T-cell (primary cell): ENCODE results near the gene HCFC1. TPM values are rescaled to one million over a fixed set of nuclear protein-coding genes. Genes with fewer than 3 reads are reported as not detected.

Experiments
- ATAC-seq, 4 experiments: fragments of 200-7000 bp in 3 of 4; fragments of 150-1000 bp in 1 of 4; cut with Tn5 transposase; replicated peaks in 1 of 4; 1 replicate in 3 of 4; 2 replicates in 1 of 4; pipeline ENCODE4 v1.10.0; 2021; ENCODE audit warnings: moderate library complexity in 3 of 4, mild to moderate bottlenecking in 2 of 4, moderate number of reproducible peaks in 1 of 4
- CTCF ChIA-PET, 2 donors: fragments of 300-600 bp; sonication (Branson Sonifier 250); formaldehyde crosslinking; loops; one replicate each; lab custom pipeline; 2022; ENCODE audit warnings: antibody characterized with exemption in 2 of 2; lab: Charles Lee
- POLR2A ChIA-PET, 2 donors: fragments of 300-600 bp; sonication (Branson Sonifier 250); formaldehyde crosslinking; loops; one replicate each; lab custom pipeline; 2022; ENCODE audit warnings: antibody characterized with exemption in 2 of 2; lab: Charles Lee
- DNase-seq, 35 experiments: peaks; one replicate each; pipeline versions ENCODE4 v3.0.0 to v3.0.0-alpha.2; 2013 to 2023
- H3K27ac ChIP-seq: one replicate; pipeline ENCODE4 v1.5.1; 2013; ENCODE audit warnings: low read length
- H3K27me3 ChIP-seq, 2 experiments: replicated peaks in 1 of 2; 1 replicate in 1 of 2; 2 replicates in 1 of 2; pipeline versions ENCODE4 v1.6.1 to v1.7.0; 2013; ENCODE audit warnings: low read length in 1 of 2, mixed read lengths in 1 of 2; ENCODE audit not compliant: control insufficient read depth in 2 of 2, insufficient read depth in 2 of 2; ENCODE audit errors: extremely low read depth in 1 of 2
- H3K36me3 ChIP-seq, 2 donors: 1 replicate in 1 of 2; 2 replicates in 1 of 2; pipeline versions ENCODE4 v1.6.1 to v1.7.0; 2013; ENCODE audit warnings: low read length in 1 of 2; ENCODE audit not compliant: control insufficient read depth in 2 of 2, insufficient read depth in 1 of 2; ENCODE audit errors: extremely low read depth in 1 of 2
- H3K4me1 ChIP-seq, 2 experiments: 1 replicate in 1 of 2; 2 replicates in 1 of 2; pipeline versions ENCODE4 v1.6.1 to v1.7.0; 2013; ENCODE audit warnings: low read length in 2 of 2, mixed read lengths in 1 of 2; ENCODE audit not compliant: insufficient read depth in 2 of 2, control insufficient read depth in 1 of 2; ENCODE audit errors: extremely low read depth in 1 of 2
- H3K4me3 ChIP-seq, 2 donors: 1 replicate in 1 of 2; 2 replicates in 1 of 2; pipeline versions ENCODE4 v1.5.1 to v1.7.0; 2013; ENCODE audit warnings: mild to moderate bottlenecking in 2 of 2, low read length in 1 of 2, moderate library complexity in 1 of 2; ENCODE audit not compliant: control insufficient read depth in 1 of 2; ENCODE audit errors: extremely low read depth in 1 of 2
- H3K9me3 ChIP-seq: 2 replicates; pipeline ENCODE4 v1.7.0; 2013
- H3K27ac Mint-ChIP-seq, 2 donors: one replicate each; pipeline ENCODE4 v1.8.0; 2020 to 2021; ENCODE audit warnings: mild to moderate bottlenecking in 2 of 2, mixed read lengths in 2 of 2
- H3K27me3 Mint-ChIP-seq, 2 donors: one replicate each; pipeline ENCODE4 v1.8.0; 2021 to 2022; ENCODE audit warnings: mixed read lengths in 2 of 2
- H3K36me3 Mint-ChIP-seq: one replicate; pipeline ENCODE4 v1.8.0; 2021; ENCODE audit warnings: mixed read lengths
- H3K4me1 Mint-ChIP-seq, 3 donors: one replicate each; pipeline ENCODE4 v1.8.0; 2020 to 2022; ENCODE audit warnings: mixed read lengths in 3 of 3, mild to moderate bottlenecking in 1 of 3
- H3K4me3 Mint-ChIP-seq, 3 donors: one replicate each; pipeline ENCODE4 v1.8.0; 2020 to 2022; ENCODE audit warnings: mild to moderate bottlenecking in 3 of 3, mixed read lengths in 3 of 3, moderate library complexity in 3 of 3
- H3K9me3 Mint-ChIP-seq, 3 donors: one replicate each; pipeline ENCODE4 v1.8.0; 2020 to 2022; ENCODE audit warnings: mixed read lengths in 3 of 3
- WGBS: methylation state at CpG from one replicate; pipeline ENCODE4 v1.1.5; 2013; ENCODE audit warnings: missing lambda C conversion rate; ENCODE audit not compliant: insufficient coverage; 5-methylcytosine and 5-hydroxymethylcytosine counted together
- total RNA-seq, 35 experiments: library from RNA in 6 of 35; stranded (reverse) in 6 of 35; fragments of 120-200 nt in 1 of 35; gene quantifications; one replicate each; pipeline versions ENCODE4 v1.2.1 to v1.2.4 and lab custom pipeline; 2013 to 2026

The HCFC1 gene
- total RNA-seq, 5 donors from 2014 or later (not counting 1 experiment from before 2014, with no cell fraction given): 67.1 to 73.4 (median 69.2) TPM

- H3K36me3 ChIP-seq: peaks cover 4 to 20% of the 10 kb centered on the region in 2 donors
- 100% methylated on average over 1 of the region's 4 CpGs for WGBS
- H3K4me3 Mint-ChIP-seq: no peak overlapping the region
Observed at GRCh38 chrX:154008521-154008920, 36.9 kb upstream of the HCFC1 start.

GRCh38 chrX:154006947-154007346 is 35.3 kb upstream of the HCFC1 start:
- H3K36me3 Mint-ChIP-seq: peaks cover 5% of the 10 kb centered on the region
- H3K27ac ChIP-seq: no peak overlapping the region
- H3K27ac Mint-ChIP-seq: no peak overlapping the region
- peaks cover 2 to 9% of the 10 kb centered on the region in 2 donors for H3K36me3 ChIP-seq
- no peak overlapping the region for H3K4me3 ChIP-seq
- H3K27me3 Mint-ChIP-seq: peaks cover 0 to 11% of the 10 kb centered on the region in 2 donors
- DNase-seq: no peak
- no peak overlapping the region for H3K4me3 Mint-ChIP-seq
- no peaks in the 10 kb centered on the region for H3K9me3 Mint-ChIP-seq
- H3K27me3 ChIP-seq: no peaks in the 10 kb centered on the region
- ChIA-PET POLR2A (no interaction called here), CTCF (no interaction called here)
- H3K4me1 Mint-ChIP-seq: peaks cover 6 to 18% (median 8%) of the 10 kb centered on the region in 3 donors
- no peak for ATAC-seq
- H3K9me3 ChIP-seq: no peaks in the 10 kb centered on the region
- WGBS: 95% methylated on average over 15 of the region's 20 CpGs
- peaks cover 0 to 10% of the 10 kb centered on the region in 2 experiments for H3K4me1 ChIP-seq

More at GRCh38 chrX:154008521-154008920, 36.9 kb upstream of the HCFC1 start:
- ChIA-PET CTCF (interaction anchor here in 1 of 2 donors (0.7 kb wide), 2 partner anchors 57 to 61 kb away, joined by 3 to 5 read pairs; no protein-coding TSS in a partner anchor), POLR2A (no interaction called here)
- H3K9me3 Mint-ChIP-seq: no peaks in the 10 kb centered on the region
- peaks cover 5% of the 10 kb centered on the region for H3K36me3 Mint-ChIP-seq
- no peak for DNase-seq
- H3K4me1 Mint-ChIP-seq: peaks cover 0 to 9% (median 1%) of the 10 kb centered on the region in 3 donors
- no peak overlapping the region for H3K27ac Mint-ChIP-seq
- peaks cover 0 to 11% of the 10 kb centered on the region in 2 donors for H3K27me3 Mint-ChIP-seq
- peaks cover 0 to 4% of the 10 kb centered on the region in 2 experiments for H3K4me1 ChIP-seq
- H3K27ac ChIP-seq: no peak overlapping the region
- no peak for ATAC-seq
- H3K4me3 ChIP-seq: no peak overlapping the region
- no peaks in the 10 kb centered on the region for H3K9me3 ChIP-seq
- H3K27me3 ChIP-seq: no peaks in the 10 kb centered on the region

GRCh38 chrX:154004315-154004714 is 32.7 kb upstream of the HCFC1 start:
- no peak overlapping the region for H3K4me3 ChIP-seq
- H3K9me3 Mint-ChIP-seq: no peaks in the 10 kb centered on the region
- H3K4me1 ChIP-seq: peaks cover 0 to 16% of the 10 kb centered on the region in 2 experiments
- H3K4me1 Mint-ChIP-seq: peaks cover 8 to 22% (median 10%) of the 10 kb centered on the region in 3 donors
- no peak overlapping the region for H3K27ac ChIP-seq
- no peaks in the 10 kb centered on the region for H3K27me3 ChIP-seq
- no peak overlapping the region for H3K4me3 Mint-ChIP-seq
- ChIA-PET POLR2A (interaction anchor here in 1 of 2 donors (0.6 kb wide), 1 partner anchor 536 kb away, joined by 11 read pairs; no protein-coding TSS in a partner anchor), CTCF (no interaction called here)
- no peaks in the 10 kb centered on the region for H3K36me3 ChIP-seq
- DNase-seq: no peak
- peaks cover 0 to 14% of the 10 kb centered on the region in 2 donors for H3K27me3 Mint-ChIP-seq
- ATAC-seq: no peak
- H3K9me3 ChIP-seq: no peaks in the 10 kb centered on the region
- peaks cover 5% of the 10 kb centered on the region for H3K36me3 Mint-ChIP-seq
- WGBS: 95% methylated on average over 8 of the region's 11 CpGs
- no peak overlapping the region for H3K27ac Mint-ChIP-seq

GRCh38 chrX:154002215-154002719 is 30.6 kb upstream of the HCFC1 start:
- ChIA-PET POLR2A (interaction anchor here in 1 of 2 donors (0.6 kb wide), 2 partner anchors 17 to 45 kb away, joined by 4 to 5 read pairs; no protein-coding TSS in a partner anchor), CTCF (interaction anchor here (0.6 kb wide), 3 partner anchors 12 to 47 kb away, joined by 3 to 5 read pairs (median 3); no protein-coding TSS in a partner anchor)
- H3K27me3 Mint-ChIP-seq: peaks cover 0 to 14% of the 10 kb centered on the region in 2 donors
- no peaks in the 10 kb centered on the region for H3K36me3 ChIP-seq
- ATAC-seq (peak; percentile 55 to 94 (median 86)), DNase-seq (peak in 28 of 35 experiments; percentile 20 to 63 (median 38))
- peaks cover 8 to 15% (median 10%) of the 10 kb centered on the region in 3 donors for H3K4me1 Mint-ChIP-seq
- no peaks in the 10 kb centered on the region for H3K9me3 ChIP-seq
- H3K4me1 ChIP-seq: peaks cover 0 to 16% of the 10 kb centered on the region in 2 experiments
- whole genome bisulfite sequencing: 15% methylated on average over 8 of the region's 17 CpGs
- no peaks in the 10 kb centered on the region for H3K27me3 ChIP-seq
- peak overlapping the region; percentile 44 for H3K27ac ChIP-seq
- H3K4me3 ChIP-seq: peak overlapping the region; percentile 27 to 53
- H3K4me3 Mint-ChIP-seq: peak overlapping the region; percentile 55 to 76 (median 73)
- peak overlapping the region; percentile 68 to 79 for H3K27ac Mint-ChIP-seq
- no peaks in the 10 kb centered on the region for H3K9me3 Mint-ChIP-seq
- H3K36me3 Mint-ChIP-seq: no peaks in the 10 kb centered on the region

- Mint-ChIP-seq H3K9me3 (no peaks in the 10 kb centered on the region), H3K4me1 (peaks cover 8 to 15% (median 10%) of the 10 kb centered on the region in 3 donors), H3K4me3 (no peak overlapping the region), H3K27ac (no peak overlapping the region), H3K27me3 (peaks cover 0 to 10% of the 10 kb centered on the region in 2 donors), H3K36me3 (no peaks in the 10 kb centered on the region)
- ATAC-seq (no peak), DNase-seq (no peak)
- no peak overlapping the region for H3K27ac ChIP-seq
- CTCF ChIA-PET: no interaction called here
- no peaks in the 10 kb centered on the region for H3K9me3 ChIP-seq
- WGBS: no CpG with 5 or more reads among the region's 5 CpGs
- H3K36me3 ChIP-seq: no peaks in the 10 kb centered on the region
- H3K4me3 ChIP-seq: no peak overlapping the region
- H3K4me1 ChIP-seq: peaks cover 0 to 16% of the 10 kb centered on the region in 2 experiments
- no peaks in the 10 kb centered on the region for H3K27me3 ChIP-seq
- POLR2A ChIA-PET: no interaction called here
Observed at GRCh38 chrX:154000051-154000450, 28.4 kb upstream of the HCFC1 start.

- 93% methylated on average over 2 of the region's 19 CpGs for WGBS
- ChIA-PET POLR2A (no interaction called here), CTCF (no interaction called here)
- Histone ChIP-seq H3K27me3 (no peaks in the 10 kb centered on the region), H3K9me3 (no peaks in the 10 kb centered on the region), H3K27ac (no peak overlapping the region), H3K4me1 (peaks cover 0 to 16% of the 10 kb centered on the region in 2 experiments), H3K4me3 (no peak overlapping the region), H3K36me3 (no peaks in the 10 kb centered on the region)
- no peak for DNase-seq
- Mint-ChIP-seq H3K4me3 (no peak overlapping the region), H3K27ac (no peak overlapping the region), H3K27me3 (peaks cover 0 to 10% of the 10 kb centered on the region in 2 donors), H3K36me3 (no peaks in the 10 kb centered on the region), H3K9me3 (no peaks in the 10 kb centered on the region), H3K4me1 (peaks cover 8 to 15% (median 10%) of the 10 kb centered on the region in 3 donors)
- no peak for ATAC-seq
Observed at GRCh38 chrX:153999359-154000037, 27.9 kb upstream of the HCFC1 start.
